ENCODE measurements around the gene DOCK11.

- TF ChIP-seq CTCF (IDR thresholded peaks at IDR 0.05) (no peak), TEAD4 (IDR thresholded peaks at IDR 0.05; ENCODE audit: borderline replicate concordance, insufficient read depth) (no peak), GATA2 (CRISPR knock-in tag; IDR thresholded peaks at IDR 0.05) (no peak)
These were observed 1.8 kb upstream of the DOCK11 start for GRCh38 chrX:118493653-118494297.
